GM10248 (cell line): ENCODE measurements around the gene SPAST.
"Not testable (repeated sequence)": the region's sequence is repeated elsewhere in the genome, so short reads cannot be mapped to it uniquely, and the experiment has no call there.

Source experiments
- CTCF ChIA-PET: fragments of 300-600 bp; sonication (Branson Sonifier 250); formaldehyde crosslinking; extraction: SDS; loops from one replicate; lab custom pipeline; 2021; ENCODE audit warnings: antibody characterized with exemption; lab: Yijun Ruan, JAX
- POLR2A ChIA-PET: fragments of 350-650 bp; sonication (Branson Sonifier 250); formaldehyde crosslinking; extraction: SDS; loops from one replicate; lab custom pipeline; 2020; ENCODE audit warnings: antibody characterized with exemption; lab: Yijun Ruan, JAX
- DNase-seq: peaks from one replicate; pipeline ENCODE4 v3.0.0; 2012; ENCODE audit errors: extremely low spot score
- CTCF ChIP-seq: IDR thresholded peaks from 2 replicates; pipeline ENCODE4 v1.5.1; 2012; ENCODE audit warnings: mild to moderate bottlenecking, low read depth; ENCODE audit errors: extremely low read depth, missing control alignments, control extremely low read depth

SPAST gene

GRCh38 chr2:32124660-32125059 lies 61.3 kb downstream of the SPAST start:
- DNase-seq, result no peak
- no peak for TF ChIP-seq CTCF
- ChIA-PET POLR2A (no interaction called here), CTCF (interaction anchor here (0.7 kb wide), 1 partner anchor 643 kb away, joined by 3 read pairs; no protein-coding TSS in a partner anchor)

- DNase-seq, result no peak
- ChIA-PET CTCF (no interaction called here), POLR2A (no interaction called here)
- TF ChIP-seq CTCF, result no peak
Measured at GRCh38 chr2:32128636-32129035, 65.3 kb downstream of the SPAST start.

GRCh38 chr2:32129086-32129485 lies 65.7 kb downstream of the SPAST start:
- DNase-seq, result no peak
- no peak for TF ChIP-seq CTCF
- ChIA-PET CTCF (no interaction called here), POLR2A (no interaction called here)

- CTCF ChIA-PET, result interaction anchor here (1.4 to 1.5 kb wide), 2 partner anchors 8 to 30 kb away, joined by 4 read pairs; no protein-coding TSS in a partner anchor
- POLR2A ChIA-PET, result no interaction called here
- peak; percentile 39 for DNase-seq
- TF ChIP-seq CTCF, result no peak
Measured at GRCh38 chr2:32135409-32135808, 72.1 kb downstream of the SPAST start.

- no peak for DNase-seq
- ChIA-PET CTCF (interaction anchor here (1.1 to 1.5 kb wide), 2 partner anchors 9 to 16 kb away, joined by 3 to 4 read pairs; no protein-coding TSS in a partner anchor), POLR2A (no interaction called here)
- TF ChIP-seq CTCF, result no peak
Measured at GRCh38 chr2:32136097-32136496, 72.7 kb downstream of the SPAST start.

- POLR2A ChIA-PET, DNase-seq: not testable (repeated sequence)
- CTCF ChIA-PET, result interaction anchor here (1.0 kb wide), 1 partner anchor 15 kb away, joined by 3 read pairs; no protein-coding TSS in a partner anchor
Measured at GRCh38 chr2:32151544-32151943, 88.2 kb downstream of the SPAST start.

GRCh38 chr2:32159678-32160077 lies 96.3 kb downstream of the SPAST start:
- ChIA-PET POLR2A (no interaction called here), CTCF (no interaction called here)
- no peak for DNase-seq
- no peak for TF ChIP-seq CTCF
